ENCODE measurements around the gene CAP1. TPM values are rescaled to one million over a fixed set of nuclear protein-coding genes. Genes with fewer than 3 reads are reported as not detected.

The CAP1 gene
- 276 and 338 TPM in 2 replicates for total RNA-seq

GRCh38 chr1:40040511-40041465 lies at the start of gene CAP1:
CAP1 (plus strand) TSS chr1:40040729; CDS start chr1:40059347, 18,618 bp downstream.

GRCh38 chr1:40096977-40097782 lies 56.7 kb downstream of the CAP1 start, which contains the start of gene PPT1:
PPT1 (minus strand) TSS chr1:40097252; CDS start chr1:40097238, 14 bp downstream.

Other genes with a start within 250 kb of the CAP1 start
- 16.1 and 25.5 TPM in 2 replicates for gene TRIT1, start 157.2 kb upstream of the CAP1 start, total RNA-seq
- gene MYCL, start 138.8 kb upstream of the CAP1 start, total RNA-seq: 0.09 and 0.32 TPM in 2 replicates
- 0.63 and 0.69 TPM in 2 replicates for gene MFSD2A, start 85.6 kb upstream of the CAP1 start, total RNA-seq
- 24.6 and 36.3 TPM in 2 replicates for gene PPT1, start 56.5 kb downstream of the CAP1 start, total RNA-seq
- 18.5 and 19.4 TPM in 2 replicates for gene RLF, start 120.7 kb downstream of the CAP1 start, total RNA-seq
- gene TMCO2, start 207.2 kb downstream of the CAP1 start, total RNA-seq: not detected in 2 replicates
- gene ZMPSTE24, start 217.5 kb downstream of the CAP1 start, total RNA-seq: 46.5 and 60.1 TPM in 2 replicates